DND-41 (cell line): ENCODE measurements around the gene SNX9.

Experiments used
- ATAC-seq: fragments of 200-7000 bp; cut with Tn5 transposase; 3 replicates; pipeline ENCODE4 v1.9.1; 2021; ENCODE audit warnings: low read depth; ENCODE audit not compliant: insufficient read depth
- DNase-seq: peaks from one replicate; pipeline ENCODE4 v3.0.0-alpha.2; 2020
- H2AFZ ChIP-seq: 2 replicates; pipeline ENCODE4 v1.6.0; 2012; ENCODE audit warnings: low read depth, low read length
- H3K27ac ChIP-seq: 2 replicates; pipeline ENCODE4 v1.5.1; 2012; ENCODE audit warnings: low read length, inconsistent platforms
- H3K27me3 ChIP-seq: fragments of 200-600 bp; sonication (generic); 2 replicates; pipeline ENCODE4 v1.6.0; 2012; ENCODE audit warnings: low read length, mild to moderate bottlenecking, inconsistent platforms; ENCODE audit not compliant: insufficient read depth, poor library complexity
- H3K36me3 ChIP-seq: 2 replicates; pipeline ENCODE4 v1.5.1; 2012; ENCODE audit warnings: low read length, inconsistent platforms; ENCODE audit not compliant: insufficient read depth
- H3K4me1 ChIP-seq: 2 replicates; pipeline ENCODE4 v1.5.1; 2012; ENCODE audit warnings: mild to moderate bottlenecking, low read length; ENCODE audit not compliant: insufficient read depth
- H3K4me2 ChIP-seq: 2 replicates; pipeline ENCODE4 v1.6.0; 2012; ENCODE audit warnings: mild to moderate bottlenecking, moderate library complexity, low read length, inconsistent platforms; ENCODE audit not compliant: insufficient read depth
- H3K4me3 ChIP-seq, 2 experiments: fragments of 200-600 bp in 1 of 2; shearing (Covaris generic) in 1 of 2; 2 replicates each; pipeline ENCODE4 v1.5.1; 2012 to 2016; ENCODE audit warnings: inconsistent platforms in 2 of 2, low read length in 2 of 2, mild to moderate bottlenecking in 2 of 2, low read depth in 1 of 2, moderate library complexity in 1 of 2
- H3K79me2 ChIP-seq: 2 replicates; pipeline ENCODE4 v1.6.0; 2012; ENCODE audit warnings: low read length, inconsistent platforms; ENCODE audit not compliant: insufficient read depth
- H3K9ac ChIP-seq: 2 replicates; pipeline ENCODE4 v1.6.0; 2012; ENCODE audit warnings: low read depth, mild to moderate bottlenecking, inconsistent platforms, low read length, moderate library complexity
- H3K9me3 ChIP-seq: 2 replicates; pipeline ENCODE4 v1.5.1; 2012; ENCODE audit warnings: low read length, moderate library complexity, mild to moderate bottlenecking, inconsistent platforms; ENCODE audit not compliant: insufficient read depth, severe bottlenecking
- H4K20me1 ChIP-seq: 2 replicates; pipeline ENCODE4 v1.6.0; 2012; ENCODE audit warnings: low read length; ENCODE audit not compliant: insufficient read depth
- CTCF ChIP-seq: IDR thresholded peaks from 2 replicates; pipeline ENCODE4 v1.5.1; 2012; ENCODE audit warnings: borderline replicate concordance, low read length, moderate library complexity, mild to moderate bottlenecking; ENCODE audit not compliant: poor library complexity, severe bottlenecking; ENCODE audit errors: extremely low read depth
- EZH2 ChIP-seq: IDR thresholded peaks from 3 replicates; pipeline ENCODE4 v1.6.1; 2012; ENCODE audit warnings: borderline replicate concordance, low read depth, mild to moderate bottlenecking, moderate library complexity, low read length, inconsistent platforms; ENCODE audit not compliant: severe bottlenecking

SNX9 gene

DNA sequence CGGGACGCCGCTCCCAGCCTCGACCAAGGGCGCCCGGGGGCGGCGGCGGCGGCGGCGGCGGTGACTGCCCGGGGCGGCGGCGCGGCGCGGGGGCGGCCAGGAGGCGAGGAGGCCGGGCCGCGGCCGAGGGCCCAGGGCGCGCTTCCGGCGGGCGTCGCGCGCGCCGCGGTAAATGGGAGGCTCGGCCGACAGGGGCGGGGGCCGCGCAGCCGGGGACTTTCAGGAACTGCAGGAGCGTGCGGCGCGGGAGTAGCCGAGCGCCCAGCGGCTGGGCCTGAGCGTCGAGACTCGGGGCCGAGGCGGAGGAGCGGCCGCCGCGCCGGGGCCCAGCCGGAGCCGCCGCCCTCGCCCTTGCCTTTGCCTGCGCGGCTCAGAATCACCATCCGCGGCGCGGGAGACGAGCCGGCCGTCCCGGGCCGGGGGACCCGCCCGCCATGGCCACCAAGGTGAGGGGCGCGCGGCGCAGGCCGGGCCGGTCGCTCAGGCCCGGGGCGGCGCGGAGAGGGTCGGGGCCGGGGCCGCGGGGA lies at the start of gene SNX9:
Gene SNX9 (plus strand): TSS at position 246 of the 527 bp plus-strand sequence. CDS start 189 bp downstream, at position 435.
- Histone ChIP-seq H3K9ac (no peak within 1 kb of the TSS), H4K20me1 (no peaks in the 10 kb centered on the region), H3K27me3 (no peaks in the 10 kb centered on the region), H3K36me3 (no peaks in the 10 kb centered on the region), H3K27ac (no peak within 1 kb of the TSS), H3K4me2 (no peak within 1 kb of the TSS), H3K4me1 (no peaks in the 10 kb centered on the region), H3K9me3 (no peaks in the 10 kb centered on the region), H2AFZ (no peak within 1 kb of the TSS), H3K4me3 (no peak within 1 kb of the TSS), H3K79me2 (no peaks in the 10 kb centered on the region)
- TF ChIP-seq CTCF (no peak), EZH2 (no peak)
- DNase-seq: no peak
- no peak for ATAC-seq

DNA sequence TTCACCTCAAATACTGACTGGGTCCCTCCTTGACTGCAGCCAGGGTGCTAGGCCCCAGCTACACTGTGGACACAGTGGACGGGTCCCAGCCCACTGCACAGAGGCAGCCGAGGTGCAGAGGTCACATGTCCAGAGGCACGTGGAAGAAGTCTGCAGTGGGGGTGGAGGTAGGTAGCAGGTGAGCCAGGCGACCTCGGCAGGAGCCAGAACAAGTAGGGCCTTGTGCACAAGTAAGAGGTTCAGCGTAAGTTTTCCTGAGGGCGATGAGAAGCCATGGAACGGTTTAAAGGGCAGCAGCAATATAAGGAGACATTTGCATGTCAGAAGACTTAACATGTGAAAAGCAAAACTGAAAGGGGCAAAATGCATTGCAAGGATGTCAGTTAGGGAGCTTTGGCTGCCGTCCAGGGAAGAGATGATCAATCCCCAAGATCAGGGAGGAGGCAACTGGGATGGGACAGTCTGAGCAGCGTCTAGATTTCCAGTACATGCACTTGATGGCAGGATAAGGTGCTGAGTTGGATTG lies 49.7 kb upstream of the SNX9 start:
- Histone ChIP-seq H3K4me1 (no peaks in the 10 kb centered on the region), H3K27ac (no peak overlapping the region), H3K27me3 (no peaks in the 10 kb centered on the region), H3K4me3 (no peak overlapping the region), H3K4me2 (no peak overlapping the region), H2AFZ (no peak overlapping the region), H4K20me1 (0 out of 2 replicates have a peak, but pooled peaks cover 5% of the 10 kb centered on the region), H3K9ac (no peak overlapping the region), H3K36me3 (no peaks in the 10 kb centered on the region), H3K9me3 (no peaks in the 10 kb centered on the region), H3K79me2 (no peaks in the 10 kb centered on the region)
- DNase-seq (no peak), ATAC-seq (no peak)
- no peak for TF ChIP-seq EZH2
- TF ChIP-seq CTCF: no peak

DNA sequence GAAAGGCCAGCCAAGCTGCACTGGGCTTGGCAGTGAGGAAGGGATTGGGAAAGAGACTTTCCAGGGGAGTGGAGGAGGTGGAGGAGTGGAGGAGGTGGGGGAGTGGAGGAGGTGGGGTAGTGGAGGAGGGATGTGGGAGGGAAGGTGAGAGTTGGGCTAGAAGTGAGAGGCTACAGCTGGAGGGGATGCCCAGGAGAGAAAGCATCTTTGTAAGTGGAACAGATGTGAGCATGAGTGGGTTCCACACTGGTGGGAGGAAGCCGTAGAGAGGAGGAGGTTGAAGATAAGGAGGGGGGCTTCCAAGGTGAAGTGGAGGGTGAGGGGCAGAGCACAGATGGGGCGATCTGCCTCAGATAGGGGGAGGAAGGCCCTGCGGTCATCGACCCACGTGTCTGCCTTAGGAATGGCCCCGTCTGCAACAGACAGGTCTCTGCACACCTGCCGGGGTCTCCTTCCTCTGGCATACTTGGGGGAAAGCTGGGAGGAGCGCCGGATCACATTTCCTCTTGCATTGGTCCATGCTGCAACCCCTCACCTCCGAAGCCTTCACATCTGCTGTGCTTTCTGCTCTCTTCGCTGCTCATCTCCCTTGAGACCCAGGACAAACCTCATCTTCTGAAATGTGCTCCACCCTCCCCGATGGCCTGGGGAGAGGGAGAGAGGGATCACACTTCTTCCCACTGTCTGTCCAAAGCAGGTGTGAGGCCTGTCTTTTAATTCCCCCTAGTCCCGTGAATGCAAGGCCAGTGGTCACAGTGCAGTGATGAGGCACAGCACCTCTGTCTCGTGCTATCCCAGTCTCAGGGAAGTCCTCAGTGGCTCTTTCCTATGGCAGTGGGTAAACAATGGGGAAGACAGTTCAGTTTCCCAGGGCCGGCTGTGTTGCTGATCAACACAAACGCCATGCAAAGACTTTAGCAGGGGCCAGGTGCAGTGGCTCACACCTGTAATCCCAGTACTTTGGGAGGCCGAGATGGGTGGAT lies 48.6 kb upstream of the SNX9 start:
- TF ChIP-seq CTCF (no peak), EZH2 (no peak)
- H3K9ac ChIP-seq: no peak overlapping the region
- H2AFZ ChIP-seq: no peak overlapping the region
- H3K27me3 ChIP-seq: peaks cover 6% of the 10 kb centered on the region
- H3K79me2 ChIP-seq: no peaks in the 10 kb centered on the region
- 0 out of 2 replicates have a peak, but pooled peaks cover 5% of the 10 kb centered on the region for H4K20me1 ChIP-seq
- no peak overlapping the region for H3K4me2 ChIP-seq
- no peaks in the 10 kb centered on the region for H3K9me3 ChIP-seq
- no peaks in the 10 kb centered on the region for H3K36me3 ChIP-seq
- ATAC-seq: peak; percentile 40; the same call in 1 of the 3 replicates
- H3K4me1 ChIP-seq: no peaks in the 10 kb centered on the region
- H3K27ac ChIP-seq: no peak overlapping the region
- DNase-seq: no peak
- no peak overlapping the region for H3K4me3 ChIP-seq
